Fibroblast of pulmonary artery (primary cell): Measurements from ENCODE around the gene LMBR1L.

ENCODE experiments used
- DNase-seq: peaks from one replicate; pipeline ENCODE4 v3.0.0-alpha.2; 2010; ENCODE audit warnings: low read depth
- H3K4me3 ChIP-seq: replicated peaks from 2 replicates; pipeline ENCODE4 v1.5.1; 2011; ENCODE audit warnings: low read depth, mild to moderate bottlenecking, control low read depth, low read length, moderate library complexity
- TF ChIP-seq, protein P1 (sequence below): IDR thresholded peaks from 2 replicates; pipeline ENCODE4 v1.5.1; 2011; ENCODE audit warnings: mild to moderate bottlenecking, control low read depth, low read length, inconsistent platforms; ENCODE audit errors: missing control alignments

LMBR1L gene

DNA sequence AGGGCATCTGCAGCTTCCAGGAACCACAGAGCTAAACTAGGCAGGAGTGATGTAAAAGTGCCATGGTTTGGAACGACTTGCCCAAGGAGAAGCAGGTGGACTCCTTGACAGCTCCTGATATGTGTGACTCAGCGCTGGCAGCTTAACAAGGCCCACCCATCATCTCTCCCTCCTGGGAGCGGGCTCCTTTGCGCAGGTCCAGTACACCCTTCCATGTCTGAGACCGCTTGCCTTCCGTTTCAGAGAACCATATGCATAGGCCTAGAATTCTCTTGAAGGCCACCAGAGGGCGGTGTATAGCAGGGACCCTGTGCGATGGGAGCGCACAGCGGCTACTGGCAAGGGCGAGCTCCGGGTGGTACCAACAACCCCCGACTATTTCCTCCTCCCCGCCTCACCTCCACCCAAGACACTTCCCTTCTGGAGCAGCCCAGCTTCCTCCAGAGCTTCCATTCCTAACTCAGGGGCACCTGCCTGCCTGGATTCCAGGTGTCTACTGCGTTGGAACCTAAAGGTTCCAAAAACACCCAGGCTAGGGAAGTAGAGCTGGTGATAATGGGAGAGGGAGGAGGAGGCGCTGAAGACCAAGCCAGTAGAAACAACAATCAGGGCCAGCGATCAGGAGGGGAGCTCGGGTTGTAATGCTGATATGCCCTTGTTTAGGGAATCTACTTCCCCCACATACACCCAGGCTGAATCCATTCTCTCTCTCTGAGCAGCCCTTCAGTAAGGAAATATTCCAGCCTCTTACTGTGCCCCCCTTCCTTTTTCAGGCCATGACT is 22.3 kb downstream of the LMBR1L start:
- peak; percentile 96 for DNase-seq

GRCh38 chr12:49086116-49086515 is 24.5 kb downstream of the LMBR1L start:
- TF ChIP-seq, protein P1, sequence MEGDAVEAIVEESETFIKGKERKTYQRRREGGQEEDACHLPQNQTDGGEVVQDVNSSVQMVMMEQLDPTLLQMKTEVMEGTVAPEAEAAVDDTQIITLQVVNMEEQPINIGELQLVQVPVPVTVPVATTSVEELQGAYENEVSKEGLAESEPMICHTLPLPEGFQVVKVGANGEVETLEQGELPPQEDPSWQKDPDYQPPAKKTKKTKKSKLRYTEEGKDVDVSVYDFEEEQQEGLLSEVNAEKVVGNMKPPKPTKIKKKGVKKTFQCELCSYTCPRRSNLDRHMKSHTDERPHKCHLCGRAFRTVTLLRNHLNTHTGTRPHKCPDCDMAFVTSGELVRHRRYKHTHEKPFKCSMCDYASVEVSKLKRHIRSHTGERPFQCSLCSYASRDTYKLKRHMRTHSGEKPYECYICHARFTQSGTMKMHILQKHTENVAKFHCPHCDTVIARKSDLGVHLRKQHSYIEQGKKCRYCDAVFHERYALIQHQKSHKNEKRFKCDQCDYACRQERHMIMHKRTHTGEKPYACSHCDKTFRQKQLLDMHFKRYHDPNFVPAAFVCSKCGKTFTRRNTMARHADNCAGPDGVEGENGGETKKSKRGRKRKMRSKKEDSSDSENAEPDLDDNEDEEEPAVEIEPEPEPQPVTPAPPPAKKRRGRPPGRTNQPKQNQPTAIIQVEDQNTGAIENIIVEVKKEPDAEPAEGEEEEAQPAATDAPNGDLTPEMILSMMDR, result no peak
- no peak overlapping the region for H3K4me3 ChIP-seq
- DNase-seq, result peak; percentile 34

More for the DNA sequence above, 22.3 kb downstream of the LMBR1L start:
- TF ChIP-seq, protein P1, result peak; percentile 89
- H3K4me3 ChIP-seq, result peak overlapping the region; percentile 11

GRCh38 chr12:49084438-49084837 is 26.2 kb downstream of the LMBR1L start:
- no peak for DNase-seq
- H3K4me3 ChIP-seq, result no peak overlapping the region
- TF ChIP-seq, protein P1, result no peak

GRCh38 chr12:49079793-49080192 is 30.9 kb downstream of the LMBR1L start:
- no peak overlapping the region for H3K4me3 ChIP-seq
- TF ChIP-seq, protein P1, result no peak

DNA sequence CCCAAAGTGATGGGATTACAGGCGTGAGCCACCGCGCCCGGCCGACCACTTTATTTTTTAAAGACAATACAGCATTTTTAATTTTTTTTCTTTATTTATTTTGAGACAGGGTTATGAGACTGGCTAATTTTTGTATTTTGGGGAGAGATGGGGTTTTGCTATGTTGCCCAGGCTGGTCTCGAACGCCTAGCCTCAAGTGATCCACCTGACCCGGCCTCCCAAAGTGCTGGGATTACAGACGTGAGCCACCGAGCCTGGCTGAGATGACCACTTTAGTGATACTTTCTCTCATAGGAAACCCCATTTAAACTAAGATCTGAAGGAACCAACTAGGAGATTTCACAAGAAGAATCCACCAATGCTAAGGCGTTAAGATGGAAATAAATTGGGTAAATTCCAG is 39.7 kb downstream of the LMBR1L start:
- DNase-seq, result no peak
- TF ChIP-seq, protein P1, result no peak
- H3K4me3 ChIP-seq, result no peak overlapping the region

More at GRCh38 chr12:49079793-49080192, 30.9 kb downstream of the LMBR1L start:
- no peak for DNase-seq

- TF ChIP-seq, protein P1, result peak; percentile 16
Observed at GRCh38 chr12:49069507-49070346, 40.9 kb downstream of the LMBR1L start, which contains the start of gene RHEBL1. Gene RHEBL1 (minus strand): TSS chr12:49069979. CDS start chr12:49069785, 194 bp downstream.

More at GRCh38 chr12:49069507-49070346, 40.9 kb downstream of the LMBR1L start, which contains the start of gene RHEBL1:
- peak; percentile 96 for DNase-seq
- peak within 1 kb of the TSS; percentile 90 for H3K4me3 ChIP-seq
